A549 (cell line): ENCODE data around the gene MRPS26. TPM values are rescaled to one million over a fixed set of nuclear protein-coding genes. Genes with fewer than 3 reads are reported as not detected.

ENCODE experiments used
- ATAC-seq, 2 experiments: fragments of 200-7000 bp in 1 of 2; fragments of >200 bp in 1 of 2; cut with Nextera tagmentation in 1 of 2; cut with Tn5 transposase in 1 of 2; 3 replicates each; pipeline versions ENCODE4 v1.8.0 to v1.9.1; 2018 to 2020; ENCODE audit warnings: mild to moderate bottlenecking in 1 of 2, moderate library complexity in 1 of 2
- CTCF ChIA-PET: fragments of 300-600 bp; sonication (Branson Sonifier 250); formaldehyde crosslinking; extraction: SDS; loops from one replicate; lab custom pipeline; 2021; ENCODE audit warnings: antibody characterized with exemption, inconsistent platforms; lab: Yijun Ruan, JAX
- POLR2A ChIA-PET: fragments of 350-600 bp; formaldehyde crosslinking; extraction: SDS; loops from one replicate; lab custom pipeline; 2021; ENCODE audit warnings: antibody characterized with exemption, inconsistent platforms; lab: Yijun Ruan, JAX
- DNase-seq, 2 experiments: peaks; one replicate each; pipeline versions ENCODE4 v3.0.0 to v3.0.0-alpha.2; 2011 to 2016; ENCODE audit warnings: low read depth in 1 of 2, low spot score in 1 of 2
- FAIRE-seq: peaks from 2 replicates; lab custom pipeline; 2011; peaks lifted over from hg19 to GRCh38; lab: Jason Lieb, UNC
- H3K27ac ChIP-seq, 2 experiments: fragments of >200 bp; sonication (Bioruptor Twin); formaldehyde crosslinking; 3 replicates each; pipeline ENCODE4 v1.5.1; 2016 to 2017
- H3K4me1 ChIP-seq: fragments of >200 bp; sonication (Bioruptor Twin); formaldehyde crosslinking; 3 replicates; pipeline ENCODE4 v1.6.1; 2016
- H3K4me2 ChIP-seq: fragments of >200 bp; sonication (Bioruptor Twin); formaldehyde crosslinking; 3 replicates; pipeline ENCODE4 v1.6.1; 2016
- H3K4me3 ChIP-seq: fragments of >200 bp; sonication (Bioruptor Twin); formaldehyde crosslinking; 3 replicates; pipeline ENCODE4 v1.5.1; 2016
- H3K9me3 ChIP-seq: fragments of >200 bp; sonication (Bioruptor Twin); formaldehyde crosslinking; 3 replicates; pipeline ENCODE4 v1.6.1; 2016
- CBX2 ChIP-seq: fragments of 200-600 bp; sonication (generic); IDR thresholded peaks from 2 replicates; pipeline ENCODE4 v1.6.1; 2016; ENCODE audit warnings: low read depth, mild to moderate bottlenecking, borderline replicate concordance
- CBX8 ChIP-seq: fragments of 200-600 bp; sonication (generic); IDR thresholded peaks from 2 replicates; pipeline ENCODE4 v1.6.1; 2016
- EHF ChIP-seq: fragments of 250-450 bp; sonication (Bioruptor Pico); IDR thresholded peaks from 2 replicates; pipeline ENCODE4 v1.5.0; 2020; ENCODE audit warnings: mild to moderate bottlenecking
- EP300 ChIP-seq, 2 experiments: fragments of >200 bp; sonication (Bioruptor Twin); formaldehyde crosslinking; IDR thresholded peaks; 2 replicates in 1 of 2; 3 replicates in 1 of 2; pipeline ENCODE4 v1.6.1; 2016 to 2017
- ESRRA ChIP-seq: fragments of 150-350 bp; IDR thresholded peaks from 2 replicates; pipeline ENCODE4 v1.6.1; 2014; ENCODE audit warnings: mild to moderate bottlenecking, low read length, borderline replicate concordance
- FOXS1 ChIP-seq: fragments of 250-450 bp; sonication (Bioruptor Pico); IDR thresholded peaks from 2 replicates; pipeline ENCODE4 v1.5.0; 2020; ENCODE audit warnings: mild to moderate bottlenecking, moderate library complexity
- GATA3 ChIP-seq: IDR thresholded peaks from 2 replicates; pipeline ENCODE4 v1.6.1; 2012; ENCODE audit warnings: borderline replicate concordance
- HEYL ChIP-seq: fragments of 250-450 bp; sonication (Bioruptor Pico); IDR thresholded peaks from 2 replicates; pipeline ENCODE4 v1.8.0; 2021; ENCODE audit warnings: mild to moderate bottlenecking, moderate library complexity
- HOXB13 ChIP-seq: fragments of 250-450 bp; sonication (Bioruptor Pico); IDR thresholded peaks from 2 replicates; pipeline ENCODE4 v1.5.0; 2020; ENCODE audit warnings: low read depth, mild to moderate bottlenecking, moderate library complexity
- HOXB5 ChIP-seq: fragments of 250-450 bp; sonication (Bioruptor Pico); IDR thresholded peaks from 2 replicates; pipeline ENCODE4 v1.5.0; 2020; ENCODE audit warnings: mild to moderate bottlenecking, moderate library complexity
- JUN ChIP-seq, 2 experiments: fragments of >200 bp; sonication (Bioruptor Twin); formaldehyde crosslinking; IDR thresholded peaks; 2 replicates in 1 of 2; 3 replicates in 1 of 2; pipeline ENCODE4 v1.6.1; 2016 to 2017
- KDM1A ChIP-seq: fragments of 200-600 bp; sonication (generic); IDR thresholded peaks from 2 replicates; pipeline ENCODE4 v1.6.1; 2016; ENCODE audit warnings: low read depth, mild to moderate bottlenecking
- MAFK ChIP-seq: fragments of 450-650 bp; IDR thresholded peaks from 2 replicates; pipeline ENCODE4 v1.6.1; 2014; ENCODE audit not compliant: partially characterized antibody
- MYC ChIP-seq: IDR thresholded peaks from 2 replicates; pipeline ENCODE4 v1.6.1; 2012; ENCODE audit warnings: mild to moderate bottlenecking, inconsistent platforms, low read length, improper control_type of control experiment, borderline replicate concordance
- NPAS2 ChIP-seq: fragments of 250-450 bp; sonication (Bioruptor Pico); IDR thresholded peaks from 2 replicates; pipeline ENCODE4 v1.8.0; 2022; ENCODE audit warnings: mild to moderate bottlenecking, moderate library complexity, borderline replicate concordance
- NR3C1 ChIP-seq: fragments of >200 bp; sonication (Bioruptor Twin); formaldehyde crosslinking; IDR thresholded peaks from 3 replicates; pipeline ENCODE4 v1.6.1; 2017
- PHF8 ChIP-seq: fragments of 200-600 bp; sonication (generic); IDR thresholded peaks from 2 replicates; pipeline ENCODE4 v1.6.1; 2016; ENCODE audit warnings: low read depth, mild to moderate bottlenecking, antibody characterized with exemption, moderate library complexity, borderline replicate concordance
- POLR2A ChIP-seq: IDR thresholded peaks from 2 replicates; pipeline ENCODE4 v1.6.1; 2012; ENCODE audit warnings: mild to moderate bottlenecking, low read length
- RFX5 ChIP-seq: fragments of 450-650 bp; IDR thresholded peaks from 2 replicates; pipeline ENCODE4 v1.7.1; 2014; ENCODE audit warnings: antibody characterized with exemption, mild to moderate bottlenecking, moderate library complexity
- SMC3 ChIP-seq: fragments of >200 bp; sonication (Bioruptor Twin); formaldehyde crosslinking; IDR thresholded peaks from 3 replicates; pipeline ENCODE4 v1.6.1; 2018; ENCODE audit warnings: inconsistent platforms
- TFCP2L1 ChIP-seq: fragments of 250-450 bp; sonication (Bioruptor Pico); IDR thresholded peaks from 2 replicates; pipeline ENCODE4 v1.5.0; 2021; ENCODE audit warnings: mild to moderate bottlenecking
- ZFP36 ChIP-seq: fragments of 450-650 bp; IDR thresholded peaks from 2 replicates; pipeline ENCODE4 v1.6.1; 2014; ENCODE audit warnings: borderline replicate concordance; ENCODE audit not compliant: partially characterized antibody
- ZNF302 ChIP-seq: fragments of 250-450 bp; sonication (Bioruptor Pico); IDR thresholded peaks from 2 replicates; pipeline ENCODE4 v1.9.0; 2021; ENCODE audit warnings: inconsistent platforms, mild to moderate bottlenecking, moderate library complexity
- ZSCAN20 ChIP-seq: fragments of 250-450 bp; sonication (Bioruptor Pico); IDR thresholded peaks from 2 replicates; pipeline ENCODE4 v1.8.0; 2022; ENCODE audit warnings: mild to moderate bottlenecking, moderate library complexity
- polyA plus RNA-seq, 4 experiments: library from polyadenylated mRNA; depleted of rRNA in 3 of 4; stranded (reverse); fragments of >200 nt; fragmentation: RNase III in 1 of 4; extraction: RNeasy Plus Mini Kit Qiagen cat#74134 plus additional on column Dnase treatment in 1 of 4; gene quantifications; 2 replicates in 3 of 4; 3 replicates in 1 of 4; pipeline ENCODE4 v1.2.3, GENCODE V29; 2011 to 2017
- TF ChIP-seq, protein P1 (sequence below): fragments of 250-450 bp; sonication (Bioruptor Pico); IDR thresholded peaks from 2 replicates; pipeline ENCODE4 v1.5.0; 2021; ENCODE audit warnings: mild to moderate bottlenecking, moderate library complexity, borderline replicate concordance
- TF ChIP-seq, protein P2 (sequence below): fragments of 150-350 bp; IDR thresholded peaks from 2 replicates; pipeline ENCODE4 v1.6.1; 2014; ENCODE audit warnings: low read depth, mild to moderate bottlenecking, low read length
- TF ChIP-seq, protein P3 (sequence below): fragments of >200 bp; sonication (Bioruptor Twin); formaldehyde crosslinking; IDR thresholded peaks from 3 replicates; pipeline ENCODE4 v1.5.1; 2016
- TF ChIP-seq, protein P4 (sequence below): fragments of >200 bp; sonication (Bioruptor Twin); formaldehyde crosslinking; IDR thresholded peaks from 2 replicates; pipeline ENCODE4 v1.6.1; 2016

The MRPS26 gene
- polyA plus RNA-seq, 2 of the 4 experiments (the other 2 are of a cell fraction), result 69.4 to 111 TPM

DNA sequence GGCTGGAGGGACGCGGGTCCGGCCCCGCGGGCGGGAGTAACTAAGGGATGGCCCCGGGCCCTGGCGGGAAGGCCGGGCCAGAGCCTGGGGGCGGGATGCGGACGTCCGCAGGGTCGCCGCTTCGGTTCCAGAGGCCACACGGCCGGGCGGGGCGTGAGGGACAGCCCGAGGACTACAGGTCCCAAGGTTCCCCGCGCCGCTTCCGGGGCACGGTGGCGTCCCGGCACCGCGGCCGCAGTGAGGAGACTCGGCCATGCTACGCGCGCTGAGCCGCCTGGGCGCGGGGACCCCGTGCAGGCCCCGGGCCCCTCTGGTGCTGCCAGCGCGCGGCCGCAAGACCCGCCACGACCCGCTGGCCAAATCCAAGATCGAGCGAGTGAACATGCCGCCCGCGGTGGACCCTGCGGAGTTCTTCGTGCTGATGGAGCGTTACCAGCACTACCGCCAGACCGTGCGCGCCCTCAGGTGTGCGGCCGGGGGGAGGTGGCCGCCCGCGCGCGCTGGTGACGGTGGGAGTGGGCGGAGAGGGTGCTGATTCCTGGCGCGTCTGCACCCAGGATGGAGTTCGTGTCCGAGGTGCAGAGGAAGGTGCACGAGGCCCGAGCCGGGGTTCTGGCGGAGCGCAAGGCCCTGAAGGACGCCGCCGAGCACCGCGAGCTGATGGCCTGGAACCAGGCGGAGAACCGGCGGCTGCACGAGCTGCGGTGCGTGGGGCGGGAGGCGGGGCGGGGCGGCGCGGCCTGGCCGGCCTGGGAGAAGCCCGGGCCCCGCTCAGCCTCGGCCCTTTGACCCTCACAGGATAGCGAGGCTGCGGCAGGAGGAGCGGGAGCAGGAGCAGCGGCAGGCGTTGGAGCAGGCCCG is at the start of gene MRPS26 (continued):
- TF ChIP-seq KDM1A, result no peak
- no peak for TF ChIP-seq NR3C1
- TF ChIP-seq PHF8, result peak; percentile 97
- TF ChIP-seq ZSCAN20 (CRISPR knock-in tag), result no peak
- TF ChIP-seq ZNF302 (CRISPR knock-in tag), result no peak
- no peak for TF ChIP-seq EP300 (IDR thresholded peaks at IDR 0.05)
- no peak for TF ChIP-seq MAFK
- TF ChIP-seq CBX8, result no peak
- peak; percentile 44; the same call in 1 of the 2 replicates for TF ChIP-seq MYC
- no peak for TF ChIP-seq CBX2
- TF ChIP-seq, protein P1, sequence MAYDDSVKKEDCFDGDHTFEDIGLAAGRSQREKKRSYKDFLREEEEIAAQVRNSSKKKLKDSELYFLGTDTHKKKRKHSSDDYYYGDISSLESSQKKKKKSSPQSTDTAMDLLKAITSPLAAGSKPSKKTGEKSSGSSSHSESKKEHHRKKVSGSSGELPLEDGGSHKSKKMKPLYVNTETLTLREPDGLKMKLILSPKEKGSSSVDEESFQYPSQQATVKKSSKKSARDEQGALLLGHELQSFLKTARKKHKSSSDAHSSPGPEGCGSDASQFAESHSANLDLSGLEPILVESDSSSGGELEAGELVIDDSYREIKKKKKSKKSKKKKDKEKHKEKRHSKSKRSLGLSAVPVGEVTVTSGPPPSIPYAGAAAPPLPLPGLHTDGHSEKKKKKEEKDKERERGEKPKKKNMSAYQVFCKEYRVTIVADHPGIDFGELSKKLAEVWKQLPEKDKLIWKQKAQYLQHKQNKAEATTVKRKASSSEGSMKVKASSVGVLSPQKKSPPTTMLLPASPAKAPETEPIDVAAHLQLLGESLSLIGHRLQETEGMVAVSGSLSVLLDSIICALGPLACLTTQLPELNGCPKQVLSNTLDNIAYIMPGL, result peak; percentile 69; the same call in 1 of the 2 replicates
- TF ChIP-seq, protein P2, sequence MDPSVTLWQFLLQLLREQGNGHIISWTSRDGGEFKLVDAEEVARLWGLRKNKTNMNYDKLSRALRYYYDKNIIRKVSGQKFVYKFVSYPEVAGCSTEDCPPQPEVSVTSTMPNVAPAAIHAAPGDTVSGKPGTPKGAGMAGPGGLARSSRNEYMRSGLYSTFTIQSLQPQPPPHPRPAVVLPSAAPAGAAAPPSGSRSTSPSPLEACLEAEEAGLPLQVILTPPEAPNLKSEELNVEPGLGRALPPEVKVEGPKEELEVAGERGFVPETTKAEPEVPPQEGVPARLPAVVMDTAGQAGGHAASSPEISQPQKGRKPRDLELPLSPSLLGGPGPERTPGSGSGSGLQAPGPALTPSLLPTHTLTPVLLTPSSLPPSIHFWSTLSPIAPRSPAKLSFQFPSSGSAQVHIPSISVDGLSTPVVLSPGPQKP, result no peak
- TF ChIP-seq HOXB13 (CRISPR knock-in tag), result no peak
- TF ChIP-seq HOXB5 (CRISPR knock-in tag), result peak; percentile 36; the same call in 1 of the 2 replicates
- 0 out of 3 replicates have a peak, but pooled peaks have one; percentile 5 for TF ChIP-seq SMC3
- peak; percentile 83 for TF ChIP-seq POLR2A

DNA sequence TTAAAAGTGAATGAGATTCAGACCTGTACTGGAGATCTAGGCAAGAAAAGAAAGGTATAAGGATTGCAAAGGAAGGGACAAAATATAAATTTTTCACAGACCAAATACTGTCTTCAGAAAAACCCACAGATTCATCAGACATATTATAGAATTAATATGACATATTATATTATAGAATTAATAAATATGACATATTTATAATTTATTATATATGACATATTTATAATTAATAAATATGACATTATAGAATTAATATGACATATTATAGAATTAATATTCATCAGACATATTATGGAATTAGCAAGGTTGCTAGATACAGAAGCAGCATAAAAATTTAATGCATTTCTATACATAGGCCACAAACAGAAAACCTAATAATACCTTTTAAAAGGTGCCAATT is 47.1 kb upstream of the MRPS26 start:
- DNase-seq (no peak), ATAC-seq (no peak), FAIRE-seq (no peak)
- Histone ChIP-seq H3K4me2 (no peak overlapping the region), H3K9me3 (no peaks in the 10 kb centered on the region), H3K4me1 (no peaks in the 10 kb centered on the region), H3K4me3 (no peak overlapping the region), H3K27ac (no peak overlapping the region)
- POLR2A ChIA-PET, result no interaction called here
- CTCF ChIA-PET, result interaction anchor here (1.4 kb wide), 1 partner anchor 243 kb away, joined by 4 read pairs; no protein-coding TSS in a partner anchor
- TF ChIP-seq ZFP36 (no peak), POLR2A (no peak), ESRRA (no peak), EP300 (IDR thresholded peaks at IDR 0.05) (no peak), PHF8 (no peak), CBX2 (no peak), JUN (IDR thresholded peaks at IDR 0.05) (no peak), NPAS2 (no peak), NR3C1 (no peak), FOXS1 (CRISPR knock-in tag) (no peak), MAFK (no peak), HEYL (CRISPR knock-in tag) (no peak), TFCP2L1 (CRISPR knock-in tag) (no peak), CBX8 (no peak), GATA3 (no peak), RFX5 (no peak), EHF (no peak)
- TF ChIP-seq, protein P3, sequence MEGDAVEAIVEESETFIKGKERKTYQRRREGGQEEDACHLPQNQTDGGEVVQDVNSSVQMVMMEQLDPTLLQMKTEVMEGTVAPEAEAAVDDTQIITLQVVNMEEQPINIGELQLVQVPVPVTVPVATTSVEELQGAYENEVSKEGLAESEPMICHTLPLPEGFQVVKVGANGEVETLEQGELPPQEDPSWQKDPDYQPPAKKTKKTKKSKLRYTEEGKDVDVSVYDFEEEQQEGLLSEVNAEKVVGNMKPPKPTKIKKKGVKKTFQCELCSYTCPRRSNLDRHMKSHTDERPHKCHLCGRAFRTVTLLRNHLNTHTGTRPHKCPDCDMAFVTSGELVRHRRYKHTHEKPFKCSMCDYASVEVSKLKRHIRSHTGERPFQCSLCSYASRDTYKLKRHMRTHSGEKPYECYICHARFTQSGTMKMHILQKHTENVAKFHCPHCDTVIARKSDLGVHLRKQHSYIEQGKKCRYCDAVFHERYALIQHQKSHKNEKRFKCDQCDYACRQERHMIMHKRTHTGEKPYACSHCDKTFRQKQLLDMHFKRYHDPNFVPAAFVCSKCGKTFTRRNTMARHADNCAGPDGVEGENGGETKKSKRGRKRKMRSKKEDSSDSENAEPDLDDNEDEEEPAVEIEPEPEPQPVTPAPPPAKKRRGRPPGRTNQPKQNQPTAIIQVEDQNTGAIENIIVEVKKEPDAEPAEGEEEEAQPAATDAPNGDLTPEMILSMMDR, result no peak
- TF ChIP-seq, protein P4, sequence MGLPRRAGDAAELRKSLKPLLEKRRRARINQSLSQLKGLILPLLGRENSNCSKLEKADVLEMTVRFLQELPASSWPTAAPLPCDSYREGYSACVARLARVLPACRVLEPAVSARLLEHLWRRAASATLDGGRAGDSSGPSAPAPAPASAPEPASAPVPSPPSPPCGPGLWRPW, result no peak
